GM15510 (cell line): ENCODE measurements around the gene UMODL1.

Experiments
- POLR2A ChIP-seq: IDR thresholded peaks from 3 replicates; pipeline ENCODE4 v1.6.1; 2011; ENCODE audit warnings: borderline replicate concordance; ENCODE audit not compliant: insufficient read length; ENCODE audit errors: extremely low read depth

The UMODL1 gene

GRCh38 chr21:42117967-42118780, 47.1 kb downstream of the UMODL1 start:
- TF ChIP-seq POLR2A = no peak

GRCh38 chr21:42118901-42119300, 47.8 kb downstream of the UMODL1 start:
- TF ChIP-seq POLR2A = no peak

GRCh38 chr21:42120101-42120902, 49.2 kb downstream of the UMODL1 start:
- no peak for TF ChIP-seq POLR2A

GRCh38 chr21:42120903-42121535, 49.9 kb downstream of the UMODL1 start:
- TF ChIP-seq POLR2A = no peak

- no peak for TF ChIP-seq POLR2A
These were observed 50.7 kb downstream of the UMODL1 start for GRCh38 chr21:42121794-42122193.

GRCh38 chr21:42122398-42122797, 51.3 kb downstream of the UMODL1 start:
- no peak for TF ChIP-seq POLR2A

- TF ChIP-seq POLR2A = no peak
These were observed 51.7 kb downstream of the UMODL1 start for GRCh38 chr21:42122808-42123207.

- no peak for TF ChIP-seq POLR2A
These were observed 52.2 kb downstream of the UMODL1 start for GRCh38 chr21:42123219-42123908.

GRCh38 chr21:42124081-42124480, 53.0 kb downstream of the UMODL1 start:
- no peak for TF ChIP-seq POLR2A

- TF ChIP-seq POLR2A = no peak
These were observed 53.9 kb downstream of the UMODL1 start for GRCh38 chr21:42124826-42125570.

- no peak for TF ChIP-seq POLR2A
These were observed 54.7 kb downstream of the UMODL1 start for GRCh38 chr21:42125571-42126544.

GRCh38 chr21:42127164-42128150, 56.3 kb downstream of the UMODL1 start:
- TF ChIP-seq POLR2A = no peak
